ENCODE data around the gene ANXA5.

The ANXA5 gene

GRCh38 chr4:121726642-121727268, 30.0 kb upstream of the ANXA5 start:
- no peak overlapping the region for H3K4me3 ChIP-seq (replicated peaks; ENCODE audit: low read depth, low read length)
- TF ChIP-seq, protein P1, sequence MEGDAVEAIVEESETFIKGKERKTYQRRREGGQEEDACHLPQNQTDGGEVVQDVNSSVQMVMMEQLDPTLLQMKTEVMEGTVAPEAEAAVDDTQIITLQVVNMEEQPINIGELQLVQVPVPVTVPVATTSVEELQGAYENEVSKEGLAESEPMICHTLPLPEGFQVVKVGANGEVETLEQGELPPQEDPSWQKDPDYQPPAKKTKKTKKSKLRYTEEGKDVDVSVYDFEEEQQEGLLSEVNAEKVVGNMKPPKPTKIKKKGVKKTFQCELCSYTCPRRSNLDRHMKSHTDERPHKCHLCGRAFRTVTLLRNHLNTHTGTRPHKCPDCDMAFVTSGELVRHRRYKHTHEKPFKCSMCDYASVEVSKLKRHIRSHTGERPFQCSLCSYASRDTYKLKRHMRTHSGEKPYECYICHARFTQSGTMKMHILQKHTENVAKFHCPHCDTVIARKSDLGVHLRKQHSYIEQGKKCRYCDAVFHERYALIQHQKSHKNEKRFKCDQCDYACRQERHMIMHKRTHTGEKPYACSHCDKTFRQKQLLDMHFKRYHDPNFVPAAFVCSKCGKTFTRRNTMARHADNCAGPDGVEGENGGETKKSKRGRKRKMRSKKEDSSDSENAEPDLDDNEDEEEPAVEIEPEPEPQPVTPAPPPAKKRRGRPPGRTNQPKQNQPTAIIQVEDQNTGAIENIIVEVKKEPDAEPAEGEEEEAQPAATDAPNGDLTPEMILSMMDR (IDR thresholded peaks at IDR 0.05; ENCODE audit: low read length, missing control alignments) = peak; percentile 75
- peak; percentile 86 for DNase-seq (ENCODE audit: low read depth)

GRCh38 chr4:121724671-121725070, 27.9 kb upstream of the ANXA5 start:
- TF ChIP-seq, protein P1 (IDR thresholded peaks at IDR 0.05; ENCODE audit: low read length, missing control alignments) = no peak
- DNase-seq (ENCODE audit: low read depth) = no peak

GRCh38 chr4:121721700-121722099, 24.9 kb upstream of the ANXA5 start:
- TF ChIP-seq, protein P1 (IDR thresholded peaks at IDR 0.05; ENCODE audit: low read length, missing control alignments) = no peak
- no peak overlapping the region for H3K4me3 ChIP-seq (replicated peaks; ENCODE audit: low read depth, low read length)
- DNase-seq (ENCODE audit: low read depth) = no peak

More at GRCh38 chr4:121724671-121725070, 27.9 kb upstream of the ANXA5 start:
- no peak overlapping the region for H3K4me3 ChIP-seq (replicated peaks; ENCODE audit: low read depth, low read length)

DNA sequence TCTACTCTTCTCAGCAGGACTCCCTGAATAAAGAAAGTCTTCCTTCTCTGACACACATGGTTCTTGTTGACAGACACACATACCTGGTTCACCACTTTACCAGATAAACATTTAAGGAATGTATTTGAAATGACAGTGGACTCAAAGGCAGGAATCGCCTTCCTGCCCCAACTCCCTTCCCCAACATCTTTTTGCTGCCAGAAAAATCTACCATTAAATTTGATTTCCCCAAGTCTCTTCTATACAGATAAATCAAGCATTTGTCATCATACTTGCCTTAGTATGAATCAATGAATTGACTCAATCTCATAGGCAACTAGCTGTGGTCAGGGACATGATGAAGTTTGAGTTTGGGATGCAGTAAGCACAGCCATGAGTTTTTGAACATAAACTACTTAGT, 23.3 kb upstream of the ANXA5 start:
- no peak overlapping the region for H3K4me3 ChIP-seq (replicated peaks; ENCODE audit: low read depth, low read length)
- no peak for DNase-seq (ENCODE audit: low read depth)
- TF ChIP-seq, protein P1 (IDR thresholded peaks at IDR 0.05; ENCODE audit: low read length, missing control alignments) = no peak

DNA sequence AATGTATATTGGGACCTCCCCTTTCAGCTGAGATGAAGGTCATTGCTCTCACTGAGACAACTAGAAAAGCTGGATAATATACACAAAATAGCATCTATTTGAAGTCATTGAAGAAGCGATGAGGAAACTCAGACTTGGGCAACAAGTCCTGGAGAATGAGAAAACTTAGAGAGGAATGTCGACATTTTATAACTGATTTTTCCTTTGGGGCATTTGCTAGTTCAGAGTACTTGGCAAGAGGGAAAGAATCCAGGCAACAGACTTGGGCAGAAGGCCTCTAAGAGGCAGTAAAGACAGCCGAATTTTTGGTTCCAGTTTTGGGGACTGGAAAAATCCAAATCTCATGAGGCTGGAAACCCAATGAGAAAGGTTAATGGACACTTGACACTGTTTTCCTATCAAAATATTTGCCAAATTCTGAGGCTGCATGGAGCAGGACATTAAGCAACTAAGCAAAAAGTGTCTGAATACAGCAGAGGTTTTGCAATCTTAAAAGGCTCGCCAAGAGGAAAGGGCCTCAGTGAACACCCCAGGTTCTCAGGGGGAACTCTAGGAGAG, 21.0 kb upstream of the ANXA5 start:
- DNase-seq (ENCODE audit: low read depth) = peak; percentile 80
- no peak overlapping the region for H3K4me3 ChIP-seq (replicated peaks; ENCODE audit: low read depth, low read length)
- TF ChIP-seq, protein P1 (IDR thresholded peaks at IDR 0.05; ENCODE audit: low read length, missing control alignments) = no peak

GRCh38 chr4:121714548-121714947, 17.8 kb upstream of the ANXA5 start:
- DNase-seq (ENCODE audit: low read depth) = peak; percentile 46
- TF ChIP-seq, protein P1 (IDR thresholded peaks at IDR 0.05; ENCODE audit: low read length, missing control alignments) = no peak
- no peak overlapping the region for H3K4me3 ChIP-seq (replicated peaks; ENCODE audit: low read depth, low read length)

GRCh38 chr4:121712783-121713182, 16.0 kb upstream of the ANXA5 start:
- no peak for DNase-seq (ENCODE audit: low read depth)
- TF ChIP-seq, protein P1 (IDR thresholded peaks at IDR 0.05; ENCODE audit: low read length, missing control alignments) = no peak
- H3K4me3 ChIP-seq (replicated peaks; ENCODE audit: low read depth, low read length) = no peak overlapping the region
